B cell (primary cell): ENCODE results near the gene SIGLEC5. TPM values are rescaled to one million over a fixed set of nuclear protein-coding genes. Genes with fewer than 3 reads are reported as not detected.

Experiments
- ATAC-seq: fragments of 200-7000 bp; cut with Tn5 transposase; one replicate; pipeline ENCODE4 v1.10.0; 2021; ENCODE audit warnings: low read depth, mild to moderate bottlenecking, moderate number of reproducible peaks, moderate library complexity
- CTCF ChIA-PET: fragments of 350-600 bp; sonication (Branson Sonifier 250); formaldehyde crosslinking; loops from one replicate; lab custom pipeline; 2021; ENCODE audit warnings: antibody characterized with exemption, inconsistent platforms; lab: Charles Lee
- POLR2A ChIA-PET: fragments of 350-600 bp; sonication (Branson Sonifier 250); formaldehyde crosslinking; loops from one replicate; lab custom pipeline; 2021; ENCODE audit warnings: antibody characterized with exemption; lab: Charles Lee
- DNase-seq: peaks from one replicate; pipeline ENCODE4 v3.0.0; 2013
- H2AFZ ChIP-seq: 2 replicates; pipeline ENCODE4 v1.6.1; 2012; ENCODE audit warnings: mild to moderate bottlenecking, low read depth, low read length; ENCODE audit not compliant: insufficient read depth, poor library complexity, severe bottlenecking
- H3K27ac ChIP-seq, 2 donors: 1 replicate in 1 of 2; 2 replicates in 1 of 2; pipeline ENCODE4 v1.5.1; 2012 to 2013; ENCODE audit warnings: low read length in 2 of 2, mild to moderate bottlenecking in 2 of 2, moderate library complexity in 1 of 2
- H3K27me3 ChIP-seq, 4 experiments: fragments of 200-600 bp in 1 of 4; sonication (generic) in 1 of 4; replicated peaks in 1 of 4; 1 replicate in 2 of 4; 2 replicates in 2 of 4; pipeline versions ENCODE4 v1.6.1 to v1.7.0; 2013 to 2016; ENCODE audit warnings: low read length in 3 of 4, mild to moderate bottlenecking in 2 of 4, mixed read lengths in 1 of 4, moderate library complexity in 1 of 4; ENCODE audit not compliant: insufficient read depth in 4 of 4, control insufficient read depth in 3 of 4; ENCODE audit errors: control extremely low read depth in 1 of 4
- H3K36me3 ChIP-seq, 2 experiments: replicated peaks in 1 of 2; 1 replicate in 1 of 2; 2 replicates in 1 of 2; pipeline versions ENCODE4 v1.6.1 to v1.7.1; 2013; ENCODE audit warnings: low read length in 1 of 2; ENCODE audit not compliant: insufficient read depth in 2 of 2, control insufficient read depth in 1 of 2; ENCODE audit errors: control extremely low read depth in 1 of 2, extremely low read depth in 1 of 2
- H3K4me1 ChIP-seq, 2 donors: fragments of 200-600 bp in 1 of 2; sonication (generic) in 1 of 2; 1 replicate in 1 of 2; 2 replicates in 1 of 2; pipeline versions ENCODE4 v1.5.1 to v1.6.1; 2013 to 2017; ENCODE audit warnings: low read length in 2 of 2; ENCODE audit not compliant: control insufficient read depth in 2 of 2, insufficient read depth in 2 of 2
- H3K4me2 ChIP-seq: replicated peaks from 2 replicates; pipeline ENCODE3; 2012; ENCODE audit warnings: mild to moderate bottlenecking, low read depth, low read length; ENCODE audit not compliant: poor library complexity, severe bottlenecking
- H3K4me3 ChIP-seq, 5 experiments: fragments of 200-600 bp in 1 of 5; sonication (generic) in 1 of 5; 1 replicate in 3 of 5; 2 replicates in 2 of 5; pipeline versions ENCODE4 v1.5.1 to v1.7.0; 2011 to 2016; ENCODE audit warnings: low read length in 4 of 5, mild to moderate bottlenecking in 4 of 5, low read depth in 2 of 5, control low read depth in 1 of 5, moderate library complexity in 1 of 5; ENCODE audit not compliant: insufficient read depth in 1 of 5; ENCODE audit errors: control extremely low read depth in 1 of 5, extremely low read depth in 1 of 5
- H3K79me2 ChIP-seq: fragments of 200-600 bp; sonication (generic); one replicate; pipeline ENCODE4 v1.6.0; 2016; ENCODE audit warnings: low read length; ENCODE audit not compliant: control insufficient read depth, insufficient read depth
- H3K9ac ChIP-seq: fragments of 200-600 bp; sonication (generic); 2 replicates; pipeline ENCODE4 v1.6.1; 2017; ENCODE audit warnings: mild to moderate bottlenecking, low read length, moderate library complexity
- H3K9me3 ChIP-seq, 3 donors: one replicate each; pipeline versions ENCODE4 v1.6.1 to v1.7.1; 2013; ENCODE audit warnings: low read length in 2 of 3; ENCODE audit not compliant: control insufficient read depth in 2 of 3, insufficient read depth in 1 of 3; ENCODE audit errors: control extremely low read depth in 1 of 3
- H4K20me1 ChIP-seq: 2 replicates; pipeline ENCODE4 v1.6.0; 2012; ENCODE audit warnings: mild to moderate bottlenecking, low read length; ENCODE audit not compliant: insufficient read depth, control insufficient read depth, poor library complexity, severe bottlenecking
- H3K27ac Mint-ChIP-seq: one replicate; pipeline ENCODE4 v1.8.0; 2021; ENCODE audit warnings: mixed read lengths
- H3K27me3 Mint-ChIP-seq: one replicate; pipeline ENCODE4 v1.8.0; 2021; ENCODE audit warnings: mixed read lengths
- H3K4me1 Mint-ChIP-seq: one replicate; pipeline ENCODE4 v1.8.0; 2021; ENCODE audit warnings: mixed read lengths
- H3K4me3 Mint-ChIP-seq: one replicate; pipeline ENCODE4 v1.8.0; 2021; ENCODE audit warnings: mixed read lengths
- H3K9me3 Mint-ChIP-seq: one replicate; pipeline ENCODE4 v1.8.0; 2022; ENCODE audit warnings: mixed read lengths; ENCODE audit not compliant: insufficient read depth
- EZH2 ChIP-seq: IDR thresholded peaks from 2 replicates; pipeline ENCODE4 v1.6.1; 2012; ENCODE audit warnings: borderline replicate concordance, low read depth, mild to moderate bottlenecking, moderate library complexity, low read length; ENCODE audit not compliant: insufficient read depth, poor library complexity, severe bottlenecking
- WGBS: methylation state at CpG from one replicate; pipeline ENCODE4 v1.1.5; 2013; ENCODE audit warnings: missing lambda C conversion rate; ENCODE audit not compliant: insufficient coverage; 5-methylcytosine and 5-hydroxymethylcytosine counted together
- intact Hi-C: fragments of 100-400 bp; cut with micrococcal nuclease; formaldehyde crosslinking; loops from one replicate; pipeline ENCODE4 v1.10.0; 2022
- polyA plus RNA-seq: library from polyadenylated mRNA; depleted of rRNA; stranded (reverse); fragments of >200 nt; gene quantifications from 2 replicates; pipeline ENCODE4 v1.2.3, GENCODE V29; 2012
- total RNA-seq, 2 donors: library from RNA; stranded (reverse); fragments of 120-200 nt in 1 of 2; gene quantifications; 1 replicate in 1 of 2; 2 replicates in 1 of 2; pipeline versions ENCODE4 v1.2.3 to v1.2.4, GENCODE V29; 2013 to 2022
- TF ChIP-seq, protein P1 (sequence below): fragments of 200-600 bp; IDR thresholded peaks from one replicate; pipeline ENCODE4 v1.8.0; 2022; ENCODE audit warnings: antibody characterized with exemption, mild to moderate bottlenecking

The SIGLEC5 gene
- total and polyA plus RNA-seq, 2 donors (not counting 1 experiment from before 2014, with no cell fraction given): 0.84 TPM; not detected in 1

GRCh38 chr19:51644636-51645271 is 14.6 kb upstream of the SIGLEC5 start:
- DNase-seq (peak; percentile 68), ATAC-seq (peak; percentile 55)
- no peaks in the 10 kb centered on the region for H3K9me3 ChIP-seq
- no peaks in the 10 kb centered on the region for H4K20me1 ChIP-seq
- H3K79me2 ChIP-seq: peaks cover 4% of the 10 kb centered on the region
- intact Hi-C loops: no loop called here
- 40% methylated on average over 11 of the region's 11 CpGs for WGBS
- Mint-ChIP-seq H3K4me3 (peak overlapping the region; percentile 88), H3K4me1 (peaks cover 62% of the 10 kb centered on the region), H3K27me3 (no peaks in the 10 kb centered on the region), H3K27ac (peak overlapping the region; percentile 90), H3K9me3 (no peaks in the 10 kb centered on the region)
- CTCF ChIA-PET: interaction anchor here (1.0 to 2.8 kb wide), 4 partner anchors 10 to 171 kb away, joined by 3 to 21 read pairs (median 5); no protein-coding TSS in a partner anchor
- peak overlapping the region; percentile 80 for H3K9ac ChIP-seq
- peak overlapping the region; percentile 52 to 53 for H3K27ac ChIP-seq
- H2AFZ ChIP-seq: no peak overlapping the region
- H3K4me3 ChIP-seq: peak overlapping the region in 4 of 5 experiments; percentile 13 to 61 (median 44)
- POLR2A ChIA-PET: no interaction called here
- no peak for TF ChIP-seq EZH2
- TF ChIP-seq, protein P1, sequence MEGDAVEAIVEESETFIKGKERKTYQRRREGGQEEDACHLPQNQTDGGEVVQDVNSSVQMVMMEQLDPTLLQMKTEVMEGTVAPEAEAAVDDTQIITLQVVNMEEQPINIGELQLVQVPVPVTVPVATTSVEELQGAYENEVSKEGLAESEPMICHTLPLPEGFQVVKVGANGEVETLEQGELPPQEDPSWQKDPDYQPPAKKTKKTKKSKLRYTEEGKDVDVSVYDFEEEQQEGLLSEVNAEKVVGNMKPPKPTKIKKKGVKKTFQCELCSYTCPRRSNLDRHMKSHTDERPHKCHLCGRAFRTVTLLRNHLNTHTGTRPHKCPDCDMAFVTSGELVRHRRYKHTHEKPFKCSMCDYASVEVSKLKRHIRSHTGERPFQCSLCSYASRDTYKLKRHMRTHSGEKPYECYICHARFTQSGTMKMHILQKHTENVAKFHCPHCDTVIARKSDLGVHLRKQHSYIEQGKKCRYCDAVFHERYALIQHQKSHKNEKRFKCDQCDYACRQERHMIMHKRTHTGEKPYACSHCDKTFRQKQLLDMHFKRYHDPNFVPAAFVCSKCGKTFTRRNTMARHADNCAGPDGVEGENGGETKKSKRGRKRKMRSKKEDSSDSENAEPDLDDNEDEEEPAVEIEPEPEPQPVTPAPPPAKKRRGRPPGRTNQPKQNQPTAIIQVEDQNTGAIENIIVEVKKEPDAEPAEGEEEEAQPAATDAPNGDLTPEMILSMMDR: no peak
- H3K4me1 ChIP-seq: peaks cover 11 to 61% of the 10 kb centered on the region in 2 donors
- no peaks in the 10 kb centered on the region for H3K27me3 ChIP-seq
- H3K4me2 ChIP-seq: peak overlapping the region; percentile 73
- H3K36me3 ChIP-seq: peaks cover 0 to 39% of the 10 kb centered on the region in 2 experiments

DNA sequence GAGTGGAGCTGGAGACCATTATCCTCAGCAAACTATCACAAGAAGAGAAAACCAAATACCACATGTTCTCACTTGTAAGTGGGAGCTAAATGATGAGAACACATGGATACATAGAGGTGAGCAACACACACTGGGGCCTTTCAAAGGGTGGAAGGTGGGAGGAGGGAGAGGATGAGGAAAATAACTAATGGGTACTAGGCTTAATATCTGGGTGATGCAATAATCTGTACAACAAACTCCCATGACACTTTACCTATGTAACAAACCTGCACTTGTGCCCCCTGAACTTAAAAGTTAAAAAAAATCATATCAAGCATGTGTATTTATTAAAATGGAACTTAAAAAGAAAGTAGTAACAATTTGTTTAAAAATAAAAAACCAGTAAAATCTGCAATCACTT is 11.4 kb upstream of the SIGLEC5 start:
- Mint-ChIP-seq H3K27ac (peak overlapping the region; percentile 46), H3K4me1 (peaks cover 42% of the 10 kb centered on the region), H3K9me3 (no peaks in the 10 kb centered on the region), H3K4me3 (peak overlapping the region; percentile 49), H3K27me3 (no peaks in the 10 kb centered on the region)
- DNase-seq (no peak), ATAC-seq (no peak)
- intact Hi-C loops: no loop called here
- no peak overlapping the region for H3K4me2 ChIP-seq
- TF ChIP-seq, protein P1: no peak
- TF ChIP-seq EZH2: no peak
- H3K36me3 ChIP-seq: peaks cover 0 to 46% of the 10 kb centered on the region in 2 experiments
- no peaks in the 10 kb centered on the region for H3K79me2 ChIP-seq
- H3K27me3 ChIP-seq: no peaks in the 10 kb centered on the region
- ChIA-PET POLR2A (no interaction called here), CTCF (interaction anchor here (1.0 kb wide), 1 partner anchor 126 kb away, joined by 4 read pairs; no protein-coding TSS in a partner anchor)
- no peaks in the 10 kb centered on the region for H4K20me1 ChIP-seq
- H3K4me1 ChIP-seq: peaks cover 4 to 56% of the 10 kb centered on the region in 2 donors
- H2AFZ ChIP-seq: no peak overlapping the region
- peaks cover 3 to 6% (median 6%) of the 10 kb centered on the region in 3 donors for H3K9me3 ChIP-seq
- H3K27ac ChIP-seq: no peak overlapping the region
- no peak overlapping the region for H3K4me3 ChIP-seq
- H3K9ac ChIP-seq: no peak overlapping the region
